A549 (cell line): Measurements from ENCODE around the gene GDNF. TPM values are rescaled to one million over a fixed set of nuclear protein-coding genes. Genes with fewer than 3 reads are reported as not detected.

Experiments
- ATAC-seq, 2 experiments: fragments of 200-7000 bp in 1 of 2; fragments of >200 bp in 1 of 2; cut with Nextera tagmentation in 1 of 2; cut with Tn5 transposase in 1 of 2; 3 replicates each; pipeline versions ENCODE4 v1.8.0 to v1.9.1; 2018 to 2020; ENCODE audit warnings: mild to moderate bottlenecking in 1 of 2, moderate library complexity in 1 of 2
- CTCF ChIA-PET: fragments of 300-600 bp; sonication (Branson Sonifier 250); formaldehyde crosslinking; extraction: SDS; loops from one replicate; lab custom pipeline; 2021; ENCODE audit warnings: antibody characterized with exemption, inconsistent platforms; lab: Yijun Ruan, JAX
- POLR2A ChIA-PET: fragments of 350-600 bp; formaldehyde crosslinking; extraction: SDS; loops from one replicate; lab custom pipeline; 2021; ENCODE audit warnings: antibody characterized with exemption, inconsistent platforms; lab: Yijun Ruan, JAX
- DNase-seq, 2 experiments: peaks; one replicate each; pipeline versions ENCODE4 v3.0.0 to v3.0.0-alpha.2; 2011 to 2016; ENCODE audit warnings: low read depth in 1 of 2, low spot score in 1 of 2
- FAIRE-seq: peaks from 2 replicates; lab custom pipeline; 2011; peaks lifted over from hg19 to GRCh38; lab: Jason Lieb, UNC
- H3K27ac ChIP-seq, 2 experiments: fragments of >200 bp; sonication (Bioruptor Twin); formaldehyde crosslinking; 3 replicates each; pipeline ENCODE4 v1.5.1; 2016 to 2017
- H3K4me1 ChIP-seq: fragments of >200 bp; sonication (Bioruptor Twin); formaldehyde crosslinking; 3 replicates; pipeline ENCODE4 v1.6.1; 2016
- H3K4me2 ChIP-seq: fragments of >200 bp; sonication (Bioruptor Twin); formaldehyde crosslinking; 3 replicates; pipeline ENCODE4 v1.6.1; 2016
- H3K4me3 ChIP-seq: fragments of >200 bp; sonication (Bioruptor Twin); formaldehyde crosslinking; 3 replicates; pipeline ENCODE4 v1.5.1; 2016
- H3K9me3 ChIP-seq: fragments of >200 bp; sonication (Bioruptor Twin); formaldehyde crosslinking; 3 replicates; pipeline ENCODE4 v1.6.1; 2016
- CBX2 ChIP-seq: fragments of 200-600 bp; sonication (generic); IDR thresholded peaks from 2 replicates; pipeline ENCODE4 v1.6.1; 2016; ENCODE audit warnings: low read depth, mild to moderate bottlenecking, borderline replicate concordance
- CBX8 ChIP-seq: fragments of 200-600 bp; sonication (generic); IDR thresholded peaks from 2 replicates; pipeline ENCODE4 v1.6.1; 2016
- CHD2 ChIP-seq: fragments of 150-350 bp; IDR thresholded peaks from 2 replicates; pipeline ENCODE4 v1.6.1; 2014; ENCODE audit warnings: low read length; ENCODE audit not compliant: partially characterized antibody
- CHD4 ChIP-seq: fragments of 200-600 bp; sonication (generic); IDR thresholded peaks from 2 replicates; pipeline ENCODE4 v1.6.1; 2016; ENCODE audit warnings: antibody characterized with exemption, mild to moderate bottlenecking, borderline replicate concordance
- EHF ChIP-seq: fragments of 250-450 bp; sonication (Bioruptor Pico); IDR thresholded peaks from 2 replicates; pipeline ENCODE4 v1.5.0; 2020; ENCODE audit warnings: mild to moderate bottlenecking
- EHMT2 ChIP-seq: fragments of 200-600 bp; sonication (generic); IDR thresholded peaks from 2 replicates; pipeline ENCODE4 v1.6.1; 2016; ENCODE audit warnings: antibody characterized with exemption, low read depth, mild to moderate bottlenecking, moderate library complexity
- ELK1 ChIP-seq: fragments of 150-350 bp; IDR thresholded peaks from 2 replicates; pipeline ENCODE4 v1.6.1; 2014; ENCODE audit warnings: low read depth, mild to moderate bottlenecking, low read length
- ESRRA ChIP-seq: fragments of 150-350 bp; IDR thresholded peaks from 2 replicates; pipeline ENCODE4 v1.6.1; 2014; ENCODE audit warnings: mild to moderate bottlenecking, low read length, borderline replicate concordance
- FOSB ChIP-seq: fragments of 250-450 bp; sonication (Bioruptor Pico); IDR thresholded peaks from 2 replicates; pipeline ENCODE4 v1.5.0; 2020; ENCODE audit warnings: mild to moderate bottlenecking, moderate library complexity
- GATA3 ChIP-seq: IDR thresholded peaks from 2 replicates; pipeline ENCODE4 v1.6.1; 2012; ENCODE audit warnings: borderline replicate concordance
- HDAC2 ChIP-seq: fragments of 200-600 bp; sonication (generic); IDR thresholded peaks from 2 replicates; pipeline ENCODE4 v1.6.1; 2016
- JUN ChIP-seq, 2 experiments: fragments of >200 bp; sonication (Bioruptor Twin); formaldehyde crosslinking; IDR thresholded peaks; 2 replicates in 1 of 2; 3 replicates in 1 of 2; pipeline ENCODE4 v1.6.1; 2016 to 2017
- MAFK ChIP-seq: fragments of 450-650 bp; IDR thresholded peaks from 2 replicates; pipeline ENCODE4 v1.6.1; 2014; ENCODE audit not compliant: partially characterized antibody
- MYC ChIP-seq: IDR thresholded peaks from 2 replicates; pipeline ENCODE4 v1.6.1; 2012; ENCODE audit warnings: mild to moderate bottlenecking, inconsistent platforms, low read length, improper control_type of control experiment, borderline replicate concordance
- NPAS2 ChIP-seq: fragments of 250-450 bp; sonication (Bioruptor Pico); IDR thresholded peaks from 2 replicates; pipeline ENCODE4 v1.8.0; 2022; ENCODE audit warnings: mild to moderate bottlenecking, moderate library complexity, borderline replicate concordance
- PBX3 ChIP-seq: IDR thresholded peaks from 2 replicates; pipeline ENCODE4 v1.6.1; 2012
- POLR2AphosphoS2 ChIP-seq: conservative IDR thresholded peaks from 2 replicates; pipeline ENCODE4 v1.6.1; 2012; ENCODE audit warnings: low read length, improper control_type of control experiment, inconsistent platforms
- RAD21 ChIP-seq, 2 experiments: fragments of >200 bp in 1 of 2; sonication (Bioruptor Twin) in 1 of 2; formaldehyde crosslinking in 1 of 2; IDR thresholded peaks in 1 of 2; conservative IDR thresholded peaks in 1 of 2; 2 replicates in 1 of 2; 3 replicates in 1 of 2; pipeline ENCODE4 v1.6.1; 2012 to 2018; ENCODE audit warnings: inconsistent platforms in 1 of 2
- RCOR1 ChIP-seq: fragments of 150-350 bp; IDR thresholded peaks from 2 replicates; pipeline ENCODE4 v1.6.1; 2014; ENCODE audit warnings: antibody characterized with exemption, low read length, low read depth
- RFX5 ChIP-seq: fragments of 450-650 bp; IDR thresholded peaks from 2 replicates; pipeline ENCODE4 v1.7.1; 2014; ENCODE audit warnings: antibody characterized with exemption, mild to moderate bottlenecking, moderate library complexity
- RNF2 ChIP-seq: fragments of 200-600 bp; sonication (generic); IDR thresholded peaks from 2 replicates; pipeline ENCODE4 v1.6.1; 2016; ENCODE audit warnings: low read depth, mild to moderate bottlenecking, antibody characterized with exemption, moderate library complexity, borderline replicate concordance
- SMC3 ChIP-seq: fragments of >200 bp; sonication (Bioruptor Twin); formaldehyde crosslinking; IDR thresholded peaks from 3 replicates; pipeline ENCODE4 v1.6.1; 2018; ENCODE audit warnings: inconsistent platforms
- USF2 ChIP-seq: fragments of 450-650 bp; IDR thresholded peaks from 2 replicates; pipeline ENCODE4 v1.6.1; 2014; ENCODE audit warnings: antibody characterized with exemption
- ZC3H11A ChIP-seq: fragments of 450-650 bp; IDR thresholded peaks from 2 replicates; pipeline ENCODE4 v1.6.1; 2014; ENCODE audit warnings: antibody characterized with exemption, mild to moderate bottlenecking
- ZSCAN20 ChIP-seq: fragments of 250-450 bp; sonication (Bioruptor Pico); IDR thresholded peaks from 2 replicates; pipeline ENCODE4 v1.8.0; 2022; ENCODE audit warnings: mild to moderate bottlenecking, moderate library complexity
- WGBS: methylation state at CpG from one replicate; pipeline ENCODE4 v1.1.6; 2017; ENCODE audit errors: missing lambda C conversion rate; 5-methylcytosine and 5-hydroxymethylcytosine counted together
- polyA plus RNA-seq, 4 experiments: library from polyadenylated mRNA; depleted of rRNA in 3 of 4; stranded (reverse); fragments of >200 nt; fragmentation: RNase III in 1 of 4; extraction: RNeasy Plus Mini Kit Qiagen cat#74134 plus additional on column Dnase treatment in 1 of 4; gene quantifications; 2 replicates in 3 of 4; 3 replicates in 1 of 4; pipeline ENCODE4 v1.2.3, GENCODE V29; 2011 to 2017
- TF ChIP-seq, protein P1 (sequence below): fragments of >200 bp; sonication (Bioruptor Twin); formaldehyde crosslinking; IDR thresholded peaks from 3 replicates; pipeline ENCODE4 v1.5.1; 2016
- TF ChIP-seq, protein P2 (sequence below): IDR thresholded peaks from 2 replicates; pipeline ENCODE4 v1.6.1; 2012

Gene GDNF
- polyA plus RNA-seq, 2 of the 4 experiments (the other 2 are of a cell fraction): 0.01 TPM; not detected in 1

- TF ChIP-seq RCOR1 (no peak), CBX8 (no peak), RNF2 (no peak), JUN (IDR thresholded peaks at IDR 0.05) (no peak), FOSB (CRISPR knock-in tag) (no peak), ZSCAN20 (CRISPR knock-in tag) (no peak)
These were observed 904 bp downstream of the GDNF start (continued) for GRCh38 chr5:37838933-37839341.

DNA sequence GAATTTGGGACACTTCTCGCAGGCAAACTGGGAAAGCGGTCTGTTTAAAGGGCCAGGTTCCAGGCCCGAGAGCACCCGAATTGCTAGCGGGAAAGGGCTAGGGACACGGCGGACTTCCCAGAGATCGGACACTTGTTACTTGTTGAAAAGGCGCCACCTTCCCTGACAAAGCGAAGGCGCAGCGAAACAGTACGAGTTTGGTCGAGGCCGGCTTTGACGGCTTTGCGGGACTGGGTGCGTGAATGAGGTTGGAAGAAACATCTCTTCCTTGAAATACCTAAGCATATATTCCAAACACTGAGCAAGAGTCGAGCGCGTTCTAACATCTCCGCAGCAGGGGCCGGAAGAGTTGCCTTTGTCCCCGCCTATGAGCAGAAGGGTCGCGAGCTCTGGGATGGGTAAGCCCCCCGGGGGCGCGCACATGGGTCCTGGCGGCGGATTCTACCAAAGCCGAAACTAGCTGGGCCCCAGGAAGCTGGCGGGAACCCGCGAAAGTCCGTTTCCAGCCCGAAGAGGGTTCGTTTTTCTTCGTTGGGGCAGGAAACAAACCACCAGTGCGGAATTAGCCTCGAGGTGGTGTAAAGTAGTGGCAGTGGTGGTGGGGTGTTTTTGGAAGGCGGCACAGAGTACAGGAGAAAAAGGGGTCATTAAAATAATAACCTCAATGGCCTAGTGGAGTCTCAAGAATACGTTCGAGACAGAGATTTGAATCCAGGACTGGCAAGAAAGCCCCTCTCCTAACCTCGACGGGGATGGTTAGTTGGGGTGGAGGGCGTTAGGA lies 1.5 kb downstream of the GDNF start:
- TF ChIP-seq ZSCAN20 (CRISPR knock-in tag) (no peak), POLR2AphosphoS2 (no peak), ELK1 (no peak)
- TF ChIP-seq, protein P1, sequence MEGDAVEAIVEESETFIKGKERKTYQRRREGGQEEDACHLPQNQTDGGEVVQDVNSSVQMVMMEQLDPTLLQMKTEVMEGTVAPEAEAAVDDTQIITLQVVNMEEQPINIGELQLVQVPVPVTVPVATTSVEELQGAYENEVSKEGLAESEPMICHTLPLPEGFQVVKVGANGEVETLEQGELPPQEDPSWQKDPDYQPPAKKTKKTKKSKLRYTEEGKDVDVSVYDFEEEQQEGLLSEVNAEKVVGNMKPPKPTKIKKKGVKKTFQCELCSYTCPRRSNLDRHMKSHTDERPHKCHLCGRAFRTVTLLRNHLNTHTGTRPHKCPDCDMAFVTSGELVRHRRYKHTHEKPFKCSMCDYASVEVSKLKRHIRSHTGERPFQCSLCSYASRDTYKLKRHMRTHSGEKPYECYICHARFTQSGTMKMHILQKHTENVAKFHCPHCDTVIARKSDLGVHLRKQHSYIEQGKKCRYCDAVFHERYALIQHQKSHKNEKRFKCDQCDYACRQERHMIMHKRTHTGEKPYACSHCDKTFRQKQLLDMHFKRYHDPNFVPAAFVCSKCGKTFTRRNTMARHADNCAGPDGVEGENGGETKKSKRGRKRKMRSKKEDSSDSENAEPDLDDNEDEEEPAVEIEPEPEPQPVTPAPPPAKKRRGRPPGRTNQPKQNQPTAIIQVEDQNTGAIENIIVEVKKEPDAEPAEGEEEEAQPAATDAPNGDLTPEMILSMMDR: no peak; the same call in 2 of the 3 replicates
- H3K4me3 ChIP-seq: peak overlapping the region; percentile 51
- 33% methylated on average over 46 of the region's 47 CpGs for WGBS
- H3K9me3 ChIP-seq: no peaks in the 10 kb centered on the region; the same call in 2 of the 3 replicates
- H3K4me1 ChIP-seq: peaks cover 18% of the 10 kb centered on the region
- DNase-seq: peak; percentile 31 to 53
- no peak for FAIRE-seq
- peak; percentile 4 to 25; a peak in 3 of 6 replicates for ATAC-seq
- POLR2A ChIA-PET: interaction anchor here (0.6 to 0.7 kb wide), 2 partner anchors 170 to 368 kb away, joined by 3 read pairs; no protein-coding TSS in a partner anchor
- H3K4me2 ChIP-seq: peak overlapping the region; percentile 95
- CTCF ChIA-PET: interaction anchor here (0.6 to 4.1 kb wide), 7 partner anchors 15 to 459 kb away, joined by 3 to 28 read pairs (median 3); partner anchors contain the start of gene WDR70
- H3K27ac ChIP-seq: no peak overlapping the region

DNA sequence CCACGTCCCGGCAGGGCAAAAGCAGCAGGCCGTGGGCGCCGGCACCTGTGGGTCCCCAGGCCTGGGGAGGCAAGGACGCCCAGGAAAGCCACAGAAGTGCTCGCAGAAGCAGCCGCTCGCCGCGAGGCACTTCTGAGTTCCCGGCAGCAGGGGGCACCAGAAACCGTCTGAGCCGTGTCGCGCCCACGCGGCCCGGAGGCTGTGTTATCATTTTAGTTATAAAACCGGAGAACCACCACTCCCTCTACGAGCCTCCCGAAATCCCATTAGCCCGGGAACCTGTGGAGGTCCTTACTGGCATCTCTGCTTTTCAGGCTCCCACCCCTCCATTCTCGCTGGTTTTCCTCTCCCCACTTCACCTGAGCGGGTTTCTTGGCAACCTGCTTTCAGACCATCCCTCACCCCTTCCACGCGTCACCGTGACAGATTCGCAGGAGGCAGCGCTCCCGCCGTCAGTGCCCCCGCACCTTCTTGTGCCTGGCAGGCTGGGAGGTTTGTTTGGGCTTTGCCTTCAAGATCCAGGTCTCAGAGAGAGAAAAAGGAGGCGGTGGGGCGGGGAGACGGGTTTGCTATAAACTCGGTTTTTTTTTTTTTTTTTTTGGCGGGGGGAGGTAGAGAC lies 2.3 kb downstream of the GDNF start:
- no peaks in the 10 kb centered on the region; the same call in 2 of the 3 replicates for H3K9me3 ChIP-seq
- DNase-seq (peak; percentile 69 to 71), ATAC-seq (peak; percentile 58 to 80; a peak in 5 of 6 replicates), FAIRE-seq (no peak)
- H3K4me3 ChIP-seq: peak overlapping the region; percentile 51
- H3K4me2 ChIP-seq: peak overlapping the region; percentile 95
- WGBS: 2% methylated on average over 38 of the region's 38 CpGs
- no peak overlapping the region for H3K27ac ChIP-seq
- POLR2A ChIA-PET: no interaction called here
- CTCF ChIA-PET: interaction anchor here (0.7 to 1.8 kb wide), 17 partner anchors 10 to 360 kb away, joined by 3 to 19 read pairs (median 3); no protein-coding TSS in a partner anchor
- peaks cover 18% of the 10 kb centered on the region for H3K4me1 ChIP-seq
- no peak for TF ChIP-seq RNF2
- no peak for TF ChIP-seq CBX2
- TF ChIP-seq GATA3: no peak
- TF ChIP-seq SMC3: peak; percentile 81
- TF ChIP-seq MYC: no peak; the same call in 1 of the 2 replicates
- TF ChIP-seq, protein P2, sequence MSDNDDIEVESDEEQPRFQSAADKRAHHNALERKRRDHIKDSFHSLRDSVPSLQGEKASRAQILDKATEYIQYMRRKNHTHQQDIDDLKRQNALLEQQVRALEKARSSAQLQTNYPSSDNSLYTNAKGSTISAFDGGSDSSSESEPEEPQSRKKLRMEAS: peak; percentile 62
- TF ChIP-seq CHD2: no peak
- TF ChIP-seq CHD4: no peak
- TF ChIP-seq RAD21 (conservative IDR thresholded peaks at IDR 0.05 in 1 of 2, IDR thresholded peaks at IDR 0.05 in 1 of 2): peak; percentile 82
- TF ChIP-seq USF2: no peak
- TF ChIP-seq HDAC2: no peak
- no peak for TF ChIP-seq RFX5
- no peak for TF ChIP-seq EHMT2
- TF ChIP-seq NPAS2 (CRISPR knock-in tag): no peak
- TF ChIP-seq FOSB (CRISPR knock-in tag): no peak
- TF ChIP-seq EHF (CRISPR knock-in tag): no peak
- no peak for TF ChIP-seq PBX3
- TF ChIP-seq ESRRA: no peak
- TF ChIP-seq MAFK: no peak
- TF ChIP-seq ZC3H11A: no peak
